ENCODE data around the gene CFAP100.

DNA sequence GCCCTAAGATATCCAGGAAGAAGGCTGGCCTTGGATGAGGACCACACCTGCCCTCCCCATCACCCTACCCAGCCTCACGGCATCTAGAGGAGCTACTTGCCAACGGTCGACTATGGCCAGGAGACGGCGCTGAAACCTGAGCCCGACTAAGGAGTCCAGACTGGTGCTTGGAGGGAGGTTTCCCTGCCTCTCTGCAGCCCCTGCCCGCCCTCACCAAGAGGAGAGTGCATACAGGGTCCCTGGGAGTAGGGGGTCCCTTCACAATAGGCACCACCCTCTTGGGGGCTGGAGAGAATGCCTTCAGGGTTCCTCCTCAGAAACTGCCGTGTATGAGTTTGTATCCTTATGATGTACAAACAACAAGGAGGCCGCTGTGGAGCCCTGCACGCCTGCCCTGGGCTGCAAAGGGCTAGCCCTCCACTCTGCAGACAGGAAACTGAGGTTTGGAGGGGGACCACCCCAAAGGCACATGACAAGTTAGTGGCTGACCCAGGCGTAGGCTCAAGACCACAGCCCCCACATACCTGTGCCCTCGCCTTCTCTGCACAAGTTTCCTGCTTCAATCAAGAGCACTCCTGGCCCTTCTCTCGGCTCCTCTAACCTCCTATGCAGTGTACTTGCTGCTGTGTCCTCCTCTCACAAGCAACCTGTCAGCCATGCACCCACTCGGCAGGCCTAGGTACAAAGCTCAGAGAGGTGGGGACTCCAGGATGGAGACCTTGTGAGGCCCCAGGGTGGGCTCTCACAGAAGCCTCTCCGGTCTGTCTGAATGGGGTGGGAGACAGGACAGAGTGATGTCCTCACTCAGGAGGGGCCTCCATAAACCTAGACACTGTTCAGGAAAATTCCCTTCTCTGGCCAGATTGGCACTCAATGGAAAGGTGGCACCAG, 44.9 kb upstream of the CFAP100 start:
- TF ChIP-seq SMAD1 (IDR thresholded peaks at IDR 0.05; ENCODE audit: low read depth, low read length, partially characterized antibody): no peak
- no peak for TF ChIP-seq TEAD2 (tag; IDR thresholded peaks at IDR 0.05)
- no peak for TF ChIP-seq CTCF (IDR thresholded peaks at IDR 0.05 in 2 of 3, conservative IDR thresholded peaks at IDR 0.05 in 1 of 3; ENCODE audit: insufficient read depth in 2 of 3, low read depth in 1 of 3, low read length in 3 of 3)

Data from K562 (cell line).